ENCODE measurements around the gene VSIR.

DNA sequence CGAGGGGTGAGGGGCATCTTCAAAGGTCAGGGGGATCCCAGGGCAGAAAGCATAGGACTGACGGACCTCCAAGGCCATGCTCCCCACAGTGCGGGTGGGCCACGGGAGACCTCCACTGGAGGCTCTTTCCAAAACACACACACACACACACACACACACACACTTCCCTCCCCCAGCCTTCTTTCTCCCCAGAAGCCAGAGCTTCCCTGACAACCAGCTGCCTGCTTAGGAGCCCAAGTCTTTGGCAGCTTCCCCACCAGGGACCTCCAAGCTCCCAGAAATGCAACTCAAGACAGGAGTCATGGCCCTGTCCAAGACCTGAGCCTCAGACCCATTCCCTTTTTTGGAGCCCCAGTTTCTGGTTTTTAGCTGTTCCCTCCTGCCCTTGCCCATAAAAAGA is 53.0 kb downstream of the VSIR start:
- TF ChIP-seq, protein P1, sequence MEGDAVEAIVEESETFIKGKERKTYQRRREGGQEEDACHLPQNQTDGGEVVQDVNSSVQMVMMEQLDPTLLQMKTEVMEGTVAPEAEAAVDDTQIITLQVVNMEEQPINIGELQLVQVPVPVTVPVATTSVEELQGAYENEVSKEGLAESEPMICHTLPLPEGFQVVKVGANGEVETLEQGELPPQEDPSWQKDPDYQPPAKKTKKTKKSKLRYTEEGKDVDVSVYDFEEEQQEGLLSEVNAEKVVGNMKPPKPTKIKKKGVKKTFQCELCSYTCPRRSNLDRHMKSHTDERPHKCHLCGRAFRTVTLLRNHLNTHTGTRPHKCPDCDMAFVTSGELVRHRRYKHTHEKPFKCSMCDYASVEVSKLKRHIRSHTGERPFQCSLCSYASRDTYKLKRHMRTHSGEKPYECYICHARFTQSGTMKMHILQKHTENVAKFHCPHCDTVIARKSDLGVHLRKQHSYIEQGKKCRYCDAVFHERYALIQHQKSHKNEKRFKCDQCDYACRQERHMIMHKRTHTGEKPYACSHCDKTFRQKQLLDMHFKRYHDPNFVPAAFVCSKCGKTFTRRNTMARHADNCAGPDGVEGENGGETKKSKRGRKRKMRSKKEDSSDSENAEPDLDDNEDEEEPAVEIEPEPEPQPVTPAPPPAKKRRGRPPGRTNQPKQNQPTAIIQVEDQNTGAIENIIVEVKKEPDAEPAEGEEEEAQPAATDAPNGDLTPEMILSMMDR (conservative IDR thresholded peaks at IDR 0.05): no peak
- TF ChIP-seq EZH2 (IDR thresholded peaks at IDR 0.05; ENCODE audit: low read depth): no peak

Measured in PC-9 (cell line).